SK-MEL-5 (cell line): Measurements from ENCODE around the gene NOXO1. TPM values are rescaled to one million over a fixed set of nuclear protein-coding genes. Genes with fewer than 3 reads are reported as not detected.

Source experiments
- DNase-seq: peaks from one replicate; pipeline ENCODE4 v3.0.0-alpha.2; 2016; ENCODE audit warnings: low read depth, low spot score
- in situ Hi-C: cut with HindIII; loops from 2 replicates; pipeline ENCODE4 v1.10.0; 2016; ENCODE audit warnings: low sequenced_read_pairs, high pct_unique_total_duplicates, low pct_unique_long_range_greater_than_20kb
- total RNA-seq: library from RNA; depleted of rRNA; stranded (reverse); fragments of >200 nt; shearing (Covaris generic); gene quantifications from 2 replicates; pipeline ENCODE4 v1.2.3, GENCODE V29; 2014

Gene NOXO1
- total RNA-seq, 1 experiment from 2014 or later: not detected

DNA sequence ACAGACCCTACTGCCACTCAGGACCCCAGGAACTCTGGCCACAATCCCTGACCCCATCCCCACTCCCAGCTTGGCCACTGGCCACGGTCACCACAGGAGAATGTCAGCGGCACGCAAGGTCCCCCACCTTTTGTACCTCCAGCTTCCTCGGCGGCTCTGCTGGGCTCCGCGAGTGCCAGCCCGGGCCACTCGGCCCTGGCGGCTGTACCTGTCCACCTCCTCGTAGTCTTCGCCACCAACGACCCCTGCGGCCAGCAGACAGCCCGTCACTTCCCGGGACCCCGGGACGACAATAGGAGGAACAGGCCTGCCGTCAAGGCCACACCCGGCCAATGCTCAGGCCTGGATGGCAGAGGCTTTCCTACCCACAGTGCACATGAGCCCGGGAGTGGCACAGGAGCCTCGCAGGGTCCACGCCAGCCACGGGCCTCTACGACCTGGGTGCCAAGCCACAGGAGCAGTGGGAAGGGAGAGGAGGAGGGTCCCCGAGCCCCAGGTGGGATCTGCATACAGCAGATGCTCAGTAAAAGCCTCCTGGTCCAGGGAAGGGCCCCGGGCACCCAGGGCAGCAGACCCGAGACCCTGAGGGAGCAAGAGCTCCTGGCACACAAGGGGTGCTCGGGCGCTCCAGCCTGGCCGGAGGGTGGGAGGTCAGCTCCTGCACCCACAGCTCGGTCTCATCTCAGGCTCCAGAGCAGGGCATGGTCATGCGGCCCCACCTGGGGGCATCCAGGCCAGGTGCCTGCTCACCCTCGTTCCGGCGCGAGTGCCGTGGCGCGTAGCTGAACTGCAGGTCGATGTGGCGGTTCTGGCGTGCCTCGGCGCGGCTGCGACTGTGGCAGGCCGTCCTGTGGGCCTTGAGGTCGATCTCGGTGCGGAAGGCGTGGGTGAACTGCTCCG, 20.4 kb upstream of the NOXO1 start:
- no peak for DNase-seq
- in situ Hi-C loops: no loop called here

DNA sequence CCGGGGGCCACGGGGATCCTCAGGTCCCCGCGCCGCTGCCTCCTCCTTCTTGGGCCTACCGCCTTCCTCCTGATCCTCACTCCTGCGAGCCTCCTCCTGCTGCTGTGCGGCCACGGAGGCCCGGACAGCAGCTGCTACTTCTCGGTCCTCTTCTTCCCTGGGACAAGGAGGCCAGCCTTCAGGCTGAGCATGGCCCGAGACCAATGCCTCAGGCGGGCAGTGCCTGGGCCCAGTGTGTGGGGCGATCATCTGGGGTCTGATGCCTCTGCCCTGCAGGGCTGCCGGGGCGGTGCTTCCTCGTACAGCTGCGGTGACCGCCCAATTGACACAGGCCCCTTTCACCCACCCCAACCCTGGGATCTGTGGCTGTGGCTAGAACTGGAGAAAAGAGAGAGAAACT, 19.8 kb upstream of the NOXO1 start:
- DNase-seq: no peak
- in situ Hi-C loops: no loop called here

DNA sequence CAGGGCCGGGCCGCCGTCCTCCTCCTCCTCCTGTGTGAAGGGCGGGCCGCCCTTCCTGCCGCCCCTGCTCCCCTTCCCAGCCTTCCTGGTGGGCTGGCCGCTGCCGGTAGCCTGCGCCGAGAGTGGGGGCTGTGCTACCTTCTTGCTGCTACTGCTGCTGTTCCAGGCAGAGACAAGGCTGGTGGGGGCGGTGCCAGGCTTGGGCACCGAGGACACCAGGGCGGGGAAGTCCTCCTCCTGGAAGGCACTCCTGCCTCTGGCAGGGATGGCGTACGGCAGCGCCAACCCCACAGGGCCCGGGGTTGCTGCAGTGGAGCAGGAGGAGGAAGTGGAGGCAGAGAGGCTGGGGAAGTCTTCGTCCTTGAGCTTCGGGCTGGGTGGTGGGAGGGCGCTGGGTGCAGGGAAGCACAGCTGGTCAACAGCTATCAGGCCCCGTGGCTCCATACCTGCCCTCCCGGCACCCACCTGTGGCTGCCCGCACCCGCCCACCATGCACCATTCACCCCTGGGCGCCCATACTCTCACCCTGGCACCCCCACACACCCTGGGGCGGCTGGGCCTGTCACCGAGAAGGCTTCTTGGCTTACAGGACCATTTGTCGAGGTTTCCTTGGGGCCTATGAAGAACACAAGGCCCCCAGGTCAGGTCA, 18.7 kb upstream of the NOXO1 start:
- DNase-seq: no peak
- in situ Hi-C loops: no loop called here

DNA sequence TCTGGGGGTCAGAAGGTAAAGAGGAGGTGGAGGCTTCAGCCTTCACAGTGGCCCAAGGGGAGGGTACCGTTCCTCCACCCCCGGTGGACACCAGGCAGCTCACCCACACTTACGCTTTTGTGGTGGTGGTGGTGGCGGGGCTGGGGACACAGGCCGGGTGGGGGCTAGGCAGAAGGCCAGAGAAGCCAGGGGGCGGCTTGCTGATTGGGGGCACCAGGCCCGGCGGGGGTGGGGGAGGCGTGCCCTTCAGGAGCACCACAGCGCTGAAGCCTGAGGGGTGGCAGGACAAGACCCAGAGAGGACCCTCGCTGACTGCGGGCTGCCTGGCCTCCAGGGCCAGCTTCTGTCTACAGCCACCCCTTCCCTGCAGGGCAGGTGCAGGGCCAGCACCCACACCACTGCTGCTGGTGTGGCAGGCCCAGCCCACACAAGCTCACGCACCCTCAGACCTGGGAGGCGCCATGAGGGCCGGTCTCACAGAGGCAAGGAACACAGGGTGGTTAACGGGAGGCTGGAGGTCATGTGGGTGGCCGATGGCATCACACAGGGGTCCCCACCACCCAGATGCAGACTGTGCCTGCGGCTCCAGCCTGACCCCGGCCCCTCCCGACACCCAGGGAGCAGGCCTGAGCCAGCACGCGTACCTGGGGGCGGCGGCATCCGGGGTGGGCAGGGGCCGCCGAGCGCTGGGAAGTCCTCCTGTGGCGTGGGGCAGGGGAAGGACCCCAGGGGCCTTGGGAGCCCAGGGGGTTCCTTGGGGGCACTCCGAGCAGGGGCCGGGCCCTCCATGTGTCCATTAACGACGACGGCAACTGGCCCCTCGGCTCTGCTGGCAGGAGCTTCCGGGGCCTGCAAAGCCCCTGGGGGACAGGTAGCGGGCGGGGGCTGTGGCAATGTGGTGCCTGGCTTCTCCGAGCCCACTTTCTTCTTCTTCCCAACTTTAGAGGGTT, 17.9 kb upstream of the NOXO1 start:
- in situ Hi-C loops: no loop called here
- DNase-seq: no peak

DNA sequence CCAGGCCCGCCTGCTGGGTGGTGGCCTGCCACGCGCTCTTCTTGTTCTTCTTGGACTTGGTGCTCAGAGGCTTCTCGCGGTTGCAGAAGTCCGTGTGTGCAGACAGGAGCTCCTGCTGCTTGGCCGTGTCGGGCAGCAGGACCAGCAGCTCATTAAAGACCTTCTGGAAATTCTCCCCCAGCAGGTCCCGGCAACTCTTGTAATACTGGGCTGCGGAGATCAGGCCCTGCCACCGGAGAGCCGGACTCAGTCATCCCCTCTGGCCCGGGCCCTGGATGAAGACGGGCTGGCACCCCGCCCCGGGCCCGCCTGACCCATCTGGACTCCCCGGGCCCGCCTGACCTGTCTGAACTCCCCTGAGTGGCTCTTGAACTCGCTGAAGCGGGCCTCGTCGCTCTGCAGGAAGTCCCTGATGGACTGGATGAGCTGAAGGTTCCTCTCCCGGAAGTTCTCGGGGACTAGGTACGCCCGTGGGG, 17.1 kb upstream of the NOXO1 start:
- no peak for DNase-seq
- in situ Hi-C loops: no loop called here

DNA sequence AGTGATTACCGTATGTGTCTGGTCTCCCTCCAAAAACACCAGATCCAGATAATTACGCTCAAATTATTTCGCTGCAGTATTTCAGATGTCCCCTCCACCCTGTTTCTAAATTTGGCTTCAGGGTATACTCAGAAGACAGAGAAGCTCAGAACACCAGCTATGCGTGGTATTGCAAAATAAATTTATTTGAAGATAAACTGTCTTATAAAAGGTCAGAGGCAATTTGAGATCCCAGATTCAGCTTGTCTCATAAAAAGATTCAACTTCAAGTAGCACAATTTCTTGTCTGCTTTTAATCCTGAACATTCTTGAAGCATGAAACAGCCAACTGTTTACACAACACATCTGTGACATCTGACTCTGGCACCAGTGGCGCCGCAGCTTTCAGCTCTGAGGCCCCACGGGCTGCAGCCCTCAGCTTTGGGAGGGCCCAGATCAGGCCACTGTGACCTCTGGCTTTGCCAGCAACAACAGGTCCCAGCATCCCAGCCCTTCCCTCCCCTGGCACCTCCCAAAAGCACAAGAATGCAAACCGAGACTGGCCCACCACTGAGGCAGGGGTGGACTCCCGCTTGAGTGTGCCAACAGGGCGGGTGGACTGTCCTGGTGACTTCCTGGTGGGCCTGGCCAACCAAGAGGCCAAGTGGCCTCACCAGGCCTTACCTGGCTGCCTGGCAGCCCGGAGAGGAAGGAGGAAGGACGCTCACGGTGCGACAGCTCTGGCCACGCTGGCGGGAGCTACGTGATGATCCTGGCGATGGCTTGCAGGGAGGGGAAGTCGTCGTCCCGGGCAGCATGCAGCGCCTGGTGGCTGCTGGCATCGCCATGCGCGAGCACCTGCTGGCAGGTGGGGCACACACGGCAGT, 16.5 kb upstream of the NOXO1 start:
- in situ Hi-C loops: no loop called here
- no peak for DNase-seq

DNA sequence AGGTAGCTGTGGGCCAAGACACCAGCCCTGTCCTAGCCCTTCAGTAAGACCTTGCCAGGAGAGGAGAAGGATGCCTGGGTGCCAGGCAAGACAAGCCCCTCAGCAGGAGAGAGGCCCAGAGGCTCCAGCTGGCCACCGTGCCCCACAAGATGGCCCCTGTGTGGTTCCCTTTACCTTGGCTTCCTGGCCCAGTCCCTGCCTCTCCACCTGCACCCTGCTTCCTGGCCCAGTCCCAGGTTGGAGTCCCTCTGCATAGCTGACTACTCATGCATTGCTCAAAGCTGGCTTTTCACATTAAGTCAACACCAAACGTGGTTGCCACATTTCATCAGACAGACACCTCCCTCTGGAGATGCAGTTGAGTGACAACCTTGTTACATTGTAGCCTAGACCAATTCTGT, 12.5 kb upstream of the NOXO1 start:
- in situ Hi-C loops: no loop called here
- no peak for DNase-seq

DNA sequence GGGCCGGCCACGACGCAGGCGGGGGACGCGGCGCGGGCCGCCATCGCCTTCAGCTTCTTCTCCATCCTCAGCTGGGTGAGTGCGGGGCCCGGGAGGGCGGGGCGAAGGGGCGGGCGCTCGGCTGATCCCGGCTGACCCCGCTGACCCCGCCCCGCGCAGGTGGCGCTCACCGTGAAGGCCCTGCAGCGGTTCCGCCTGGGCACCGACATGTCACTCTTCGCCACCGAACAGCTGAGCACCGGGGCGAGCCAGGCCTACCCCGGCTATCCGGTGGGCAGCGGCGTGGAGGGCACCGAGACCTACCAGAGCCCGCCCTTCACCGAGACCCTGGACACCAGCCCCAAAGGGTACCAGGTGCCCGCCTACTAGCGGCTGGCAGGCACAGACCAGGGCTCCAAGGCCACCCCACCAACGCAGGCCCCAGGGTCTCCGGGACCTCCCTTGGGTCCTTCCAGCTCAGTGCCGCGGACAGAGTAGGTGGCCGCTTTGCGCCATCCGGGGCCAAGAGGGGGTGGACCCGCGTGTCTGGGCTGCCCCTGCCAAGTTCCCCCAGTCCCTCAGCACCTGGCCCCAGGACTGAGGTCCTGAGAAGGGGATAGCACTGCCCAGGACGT, 11.5 kb upstream of the NOXO1 start:
- in situ Hi-C loops: no loop called here
- DNase-seq: no peak

DNA sequence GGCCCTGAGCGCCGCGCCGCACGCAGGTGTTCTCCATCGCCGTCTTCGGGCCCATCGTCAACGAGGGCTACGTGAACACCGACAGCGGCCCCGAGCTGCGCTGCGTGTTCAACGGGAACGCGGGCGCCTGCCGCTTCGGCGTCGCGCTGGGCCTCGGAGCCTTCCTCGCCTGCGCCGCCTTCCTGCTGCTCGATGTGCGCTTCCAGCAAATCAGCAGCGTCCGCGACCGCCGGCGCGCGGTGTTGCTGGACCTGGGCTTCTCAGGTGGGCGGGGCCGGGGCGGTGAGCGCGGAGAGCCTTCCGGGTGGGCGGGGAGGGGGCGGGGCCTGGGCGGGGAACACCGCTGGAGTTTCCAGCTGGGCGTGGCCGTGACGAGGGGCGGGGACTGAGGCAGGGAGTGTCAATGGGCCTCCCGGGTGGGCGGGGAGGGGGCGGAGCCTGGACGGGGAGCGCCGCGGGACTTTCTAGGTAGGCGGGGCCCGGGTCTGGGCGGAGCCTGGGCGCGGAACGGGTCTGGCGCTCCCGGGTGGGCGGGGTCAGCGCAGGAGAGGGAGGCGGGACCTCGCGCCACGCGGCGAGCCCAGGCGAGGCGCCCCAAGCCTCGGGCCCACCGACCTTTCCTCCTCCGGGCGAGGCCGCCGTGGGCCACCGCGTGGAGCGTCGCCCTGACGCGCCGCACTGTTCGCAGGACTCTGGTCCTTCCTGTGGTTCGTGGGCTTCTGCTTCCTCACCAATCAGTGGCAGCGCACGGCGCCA, 10.9 kb upstream of the NOXO1 start:
- DNase-seq: peak; percentile 73
- in situ Hi-C loops: no loop called here

DNA sequence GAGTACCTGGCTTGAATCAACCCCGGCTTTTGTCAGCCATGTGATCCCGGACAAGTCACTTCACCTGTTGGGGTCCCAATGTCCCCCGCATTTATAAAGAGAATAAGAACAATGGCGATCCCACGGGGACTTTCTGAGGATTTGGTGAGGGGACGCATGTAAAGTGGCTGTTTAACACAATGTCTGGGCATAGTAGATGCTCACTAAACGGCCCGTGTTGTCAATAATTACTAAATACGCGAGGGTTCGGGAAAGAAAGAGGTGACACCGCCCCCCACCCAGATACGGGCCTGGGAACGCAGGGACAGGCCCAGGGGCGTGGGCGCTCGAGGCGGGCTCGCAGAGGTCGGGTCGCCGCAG, 10.3 kb upstream of the NOXO1 start:
- in situ Hi-C loops: no loop called here

DNA sequence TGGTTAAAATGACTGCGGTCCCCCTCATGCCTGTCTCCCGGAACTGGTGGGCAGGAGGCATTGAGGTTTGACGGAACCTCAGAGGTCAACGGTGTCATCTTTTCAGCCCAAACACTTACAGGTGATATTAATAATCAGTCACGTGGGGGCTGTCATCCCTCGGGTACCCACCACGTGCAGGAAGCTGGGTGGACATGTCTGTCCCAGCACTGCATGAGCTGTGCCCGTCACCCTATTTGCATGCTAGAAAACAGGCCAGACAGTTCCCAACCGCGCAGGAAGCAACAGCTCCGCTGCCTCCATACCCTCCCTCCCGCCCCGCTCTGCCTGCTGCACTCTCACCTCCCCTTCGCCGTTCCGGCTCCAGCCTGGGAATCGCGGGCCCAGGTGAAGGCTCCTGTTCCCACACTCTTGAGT, 9.9 kb upstream of the NOXO1 start:
- DNase-seq: no peak
- in situ Hi-C loops: no loop called here

More for the DNA sequence above, 10.3 kb upstream of the NOXO1 start:
- no peak for DNase-seq

DNA sequence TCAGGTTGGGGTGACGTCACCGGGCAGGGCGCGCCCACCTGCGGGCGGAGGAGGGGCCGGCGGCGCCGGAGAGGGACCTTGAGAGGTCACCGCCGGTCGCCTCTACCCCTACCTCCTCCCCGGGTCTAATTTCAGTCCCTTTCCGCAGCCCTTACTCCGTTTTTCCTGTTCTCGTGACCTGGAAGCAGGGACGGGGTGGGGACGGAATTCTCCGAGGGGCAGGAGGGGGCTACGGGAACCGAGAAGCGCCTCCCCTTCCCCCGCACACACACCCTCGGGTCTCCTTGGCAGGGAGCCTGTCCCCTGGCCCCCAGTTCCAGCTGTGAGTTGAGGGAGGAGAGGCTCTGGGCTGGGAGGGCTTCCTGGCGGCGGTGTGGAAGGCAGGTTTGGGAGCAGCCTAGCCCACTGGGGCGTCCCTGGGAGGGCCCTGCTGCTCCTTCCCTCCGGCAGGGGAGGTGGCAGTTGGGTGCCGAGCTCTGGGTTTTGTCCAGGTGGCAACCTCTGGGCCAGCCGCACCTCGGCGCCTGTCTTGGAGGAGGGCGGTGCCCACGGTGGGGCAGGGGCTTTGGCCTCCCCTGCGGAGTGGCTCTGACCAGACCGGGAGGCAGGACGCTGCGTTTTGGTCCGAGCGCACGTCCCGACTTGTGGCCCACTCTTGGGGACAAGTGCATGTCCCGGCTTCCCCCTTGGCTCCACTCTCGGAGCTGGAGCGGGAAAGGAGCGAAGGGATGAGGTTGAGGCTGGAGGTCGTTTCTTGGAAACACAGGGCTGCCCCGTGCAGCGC, 9.3 kb upstream of the NOXO1 start:
- in situ Hi-C loops: no loop called here
- no peak for DNase-seq

DNA sequence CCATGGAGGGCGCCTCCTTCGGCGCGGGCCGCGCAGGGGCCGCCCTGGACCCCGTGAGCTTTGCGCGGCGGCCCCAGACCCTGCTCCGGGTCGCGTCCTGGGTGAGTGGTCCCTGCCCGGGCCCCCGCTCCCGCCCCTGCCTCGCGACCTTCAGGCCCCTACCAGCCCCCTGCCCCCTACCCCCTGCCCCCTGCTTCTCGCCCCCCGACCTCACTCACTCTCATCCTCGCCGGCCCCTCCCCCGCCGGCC, 8.8 kb upstream of the NOXO1 start:
- no peak for DNase-seq
- in situ Hi-C loops: no loop called here

DNA sequence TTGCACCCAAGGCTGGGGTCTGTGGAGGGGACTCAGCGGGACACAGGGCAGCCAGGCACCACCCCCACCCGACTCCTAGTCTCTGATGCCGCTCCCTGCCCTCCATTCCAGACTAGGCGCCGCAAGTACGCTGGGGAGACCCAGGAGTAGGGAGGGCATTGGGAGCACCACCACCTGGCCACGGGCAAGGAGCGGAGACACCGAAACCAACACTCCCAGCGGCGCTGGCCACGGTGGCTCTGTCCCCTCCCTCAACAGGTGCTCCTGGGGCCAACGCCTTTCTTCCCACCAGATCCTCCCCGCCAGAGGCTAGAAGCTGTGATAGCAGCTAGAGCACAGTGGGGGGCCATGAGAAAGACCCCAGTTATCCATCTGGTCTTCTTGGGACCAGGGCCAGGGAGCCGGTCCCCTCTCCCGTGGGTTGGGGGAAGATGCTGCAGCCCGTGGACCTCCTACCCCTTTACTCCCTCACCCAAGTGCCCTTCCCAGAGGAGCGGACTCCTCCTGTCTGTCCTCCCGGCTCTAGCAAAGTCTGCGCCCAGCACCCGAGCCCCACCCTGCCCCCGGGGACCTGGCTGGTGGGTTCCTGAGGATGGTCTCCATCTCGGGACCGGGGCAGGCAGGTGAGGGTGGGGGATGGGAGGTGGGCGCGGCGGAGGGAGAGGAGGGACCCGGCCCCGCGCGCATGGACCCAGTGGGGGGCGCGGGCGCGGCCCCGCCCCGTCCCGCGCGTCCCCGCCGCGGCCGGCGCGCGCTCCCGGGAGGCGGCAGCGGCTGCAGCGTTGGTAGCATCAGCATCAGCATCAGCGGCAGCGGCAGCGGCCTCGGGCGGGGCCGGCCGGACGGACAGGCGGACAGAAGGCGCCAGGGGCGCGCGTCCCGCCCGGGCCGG, 8.2 kb upstream of the NOXO1 start, which contains the start of gene SYNGR3:
Gene SYNGR3, plus strand, starts transcription at position 762 of the 892 bp plus-strand sequence. CDS start 133 bp downstream, outside the sequence.
- DNase-seq: no peak
- in situ Hi-C loops: no loop called here

DNA sequence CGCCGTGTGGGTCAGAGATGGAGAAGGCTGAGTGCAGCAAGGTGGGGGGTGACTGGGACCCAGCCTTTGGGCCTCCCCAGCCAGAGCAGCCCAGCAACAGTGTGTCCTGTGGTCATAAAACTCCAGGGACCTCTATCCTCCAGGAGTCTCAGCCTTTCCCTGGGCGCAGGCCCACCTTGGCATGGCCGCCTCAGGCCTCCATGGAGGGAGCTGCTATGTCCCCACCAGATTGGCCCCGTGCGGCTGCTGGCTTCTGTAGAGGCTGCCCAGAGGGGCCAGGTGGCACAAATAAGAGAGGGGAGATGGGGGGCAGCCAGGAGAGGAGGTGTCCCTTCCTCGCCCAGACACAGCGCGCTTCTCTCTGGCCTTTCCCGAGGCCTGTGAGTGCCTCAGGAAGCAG, 5.9 kb upstream of the NOXO1 start:
- no peak for DNase-seq
- in situ Hi-C loops: no loop called here
